Measurements from ENCODE around the gene RNF187. TPM values are rescaled to one million over a fixed set of nuclear protein-coding genes. Genes with fewer than 3 reads are reported as not detected.

RNF187 gene
- total and polyA plus RNA-seq, 2 experiments from 2014 or later: 52.4 to 135 TPM

DNA sequence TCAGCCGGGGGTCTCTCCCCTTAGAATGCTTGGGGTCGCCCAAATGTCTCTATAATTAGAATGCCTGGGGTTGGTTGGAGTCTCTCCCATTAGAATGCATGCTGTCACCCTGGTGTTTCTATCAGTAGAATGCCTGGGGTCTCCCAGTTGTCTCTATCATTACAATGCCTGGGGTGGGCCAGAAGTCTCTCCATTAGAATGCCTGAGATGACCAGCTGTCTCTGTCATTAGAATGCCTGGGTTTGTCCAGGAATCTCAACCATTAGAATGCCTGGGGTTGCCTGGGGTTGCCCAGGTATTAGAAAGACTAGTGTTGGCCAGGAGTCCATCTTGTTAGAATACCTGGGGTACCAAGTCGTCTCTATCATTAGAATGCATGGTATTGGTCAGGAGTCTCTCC is 51.6 kb downstream of the RNF187 start:
- no peaks in the 10 kb centered on the region for H3K27me3 ChIP-seq

DNA sequence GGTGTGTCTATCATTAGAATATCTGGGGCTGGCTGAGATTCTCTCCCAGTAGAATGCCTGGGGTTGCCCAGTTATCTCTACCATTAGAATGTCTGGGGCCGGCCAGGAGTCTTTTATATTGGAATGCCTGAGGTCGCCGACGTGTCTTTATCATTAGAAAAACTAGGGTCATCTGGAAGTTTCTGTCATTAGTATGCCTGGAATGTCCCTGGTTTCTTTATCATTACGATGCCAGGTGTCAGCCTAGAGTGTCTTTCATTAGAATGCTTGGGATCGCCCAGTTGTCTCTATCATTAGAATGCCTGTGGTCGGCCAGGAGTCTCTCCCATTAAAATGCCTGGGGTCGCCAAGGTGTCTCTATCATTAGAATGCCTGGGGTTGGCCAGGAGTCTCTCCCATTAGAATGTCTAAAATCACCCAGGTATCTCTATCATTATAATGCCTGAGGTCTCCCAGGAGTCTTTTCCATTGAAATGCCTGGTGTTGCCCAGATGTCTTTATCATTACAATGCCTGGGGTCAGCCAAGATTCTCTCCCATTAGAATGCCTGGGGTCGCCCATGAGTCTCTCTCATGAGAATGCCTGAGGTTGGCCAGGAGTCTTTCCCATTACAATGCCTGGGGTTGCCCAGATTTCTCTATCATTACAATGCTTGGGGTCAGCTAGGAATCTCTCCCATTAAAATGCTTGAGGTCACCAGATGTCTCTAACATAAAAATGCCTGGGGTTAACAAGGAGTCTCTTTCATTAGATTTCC is 53.2 kb downstream of the RNF187 start:
- no peaks in the 10 kb centered on the region for H3K79me2 ChIP-seq

More for the DNA sequence above, 51.6 kb downstream of the RNF187 start:
- Histone ChIP-seq H2AFZ (no peak overlapping the region), H3K9me2 (replicated peaks; ENCODE audit: insufficient read depth) (no peaks in the 10 kb centered on the region), H3K4me1 (ENCODE audit: insufficient read depth) (no peaks in the 10 kb centered on the region), H3K9me3 (ENCODE audit: low read depth) (no peaks in the 10 kb centered on the region), H3K79me2 (no peaks in the 10 kb centered on the region), H3K36me3 (replicated peaks; ENCODE audit: insufficient read depth, low read depth) (no peaks in the 10 kb centered on the region), H3K4me3 (no peak overlapping the region), H3K4me2 (no peak overlapping the region), H4K20me1 (ENCODE audit: insufficient read depth, poor library complexity, severe bottlenecking) (no peaks in the 10 kb centered on the region), H3K27ac (no peak overlapping the region)
- 76% methylated on average over 3 of the region's 3 CpGs for WGBS (ENCODE audit: low lambda C conversion rate, missing lambda C conversion rate)
- no peak for TF ChIP-seq EZH2phosphoT487 (IDR thresholded peaks at IDR 0.05; ENCODE audit: low read depth, severe bottlenecking, unreplicated experiment)
- TF ChIP-seq EZH2 (IDR thresholded peaks at IDR 0.05; ENCODE audit: borderline replicate concordance): no peak
- TF ChIP-seq, protein P1, sequence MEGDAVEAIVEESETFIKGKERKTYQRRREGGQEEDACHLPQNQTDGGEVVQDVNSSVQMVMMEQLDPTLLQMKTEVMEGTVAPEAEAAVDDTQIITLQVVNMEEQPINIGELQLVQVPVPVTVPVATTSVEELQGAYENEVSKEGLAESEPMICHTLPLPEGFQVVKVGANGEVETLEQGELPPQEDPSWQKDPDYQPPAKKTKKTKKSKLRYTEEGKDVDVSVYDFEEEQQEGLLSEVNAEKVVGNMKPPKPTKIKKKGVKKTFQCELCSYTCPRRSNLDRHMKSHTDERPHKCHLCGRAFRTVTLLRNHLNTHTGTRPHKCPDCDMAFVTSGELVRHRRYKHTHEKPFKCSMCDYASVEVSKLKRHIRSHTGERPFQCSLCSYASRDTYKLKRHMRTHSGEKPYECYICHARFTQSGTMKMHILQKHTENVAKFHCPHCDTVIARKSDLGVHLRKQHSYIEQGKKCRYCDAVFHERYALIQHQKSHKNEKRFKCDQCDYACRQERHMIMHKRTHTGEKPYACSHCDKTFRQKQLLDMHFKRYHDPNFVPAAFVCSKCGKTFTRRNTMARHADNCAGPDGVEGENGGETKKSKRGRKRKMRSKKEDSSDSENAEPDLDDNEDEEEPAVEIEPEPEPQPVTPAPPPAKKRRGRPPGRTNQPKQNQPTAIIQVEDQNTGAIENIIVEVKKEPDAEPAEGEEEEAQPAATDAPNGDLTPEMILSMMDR (IDR thresholded peaks at IDR 0.05; ENCODE audit: poor library complexity): no peak
- no peak for DNase-seq (ENCODE audit: low spot score)

DNA sequence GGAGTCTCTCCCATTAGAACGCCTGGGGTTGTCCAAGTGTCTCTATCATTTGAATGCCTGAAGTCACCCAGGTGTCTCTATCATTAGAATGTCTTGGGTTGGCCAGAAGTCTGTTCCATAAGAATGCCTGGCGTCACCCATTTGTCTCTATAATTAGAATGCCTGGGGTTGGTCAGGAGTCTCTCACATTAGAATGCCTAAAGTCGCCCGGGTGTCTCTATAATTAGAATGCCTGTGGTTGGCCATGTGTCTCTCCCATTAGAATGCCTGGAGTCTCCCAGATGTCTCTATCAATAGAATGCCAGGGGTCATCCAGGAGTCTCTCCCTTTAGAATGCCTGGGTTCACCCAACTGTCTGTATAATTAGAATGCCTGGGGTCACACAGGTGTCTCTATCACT is 54.5 kb downstream of the RNF187 start:
- H3K9me2 ChIP-seq (replicated peaks; ENCODE audit: insufficient read depth): no peaks in the 10 kb centered on the region
- H3K27ac ChIP-seq: no peak overlapping the region
- H4K20me1 ChIP-seq (ENCODE audit: insufficient read depth, poor library complexity, severe bottlenecking): no peaks in the 10 kb centered on the region
- H2AFZ ChIP-seq: no peak overlapping the region
- no peak for DNase-seq (ENCODE audit: low spot score)
- H3K4me2 ChIP-seq: no peak overlapping the region
- no peaks in the 10 kb centered on the region for H3K27me3 ChIP-seq
- 83% methylated on average over 4 of the region's 4 CpGs for WGBS (ENCODE audit: low lambda C conversion rate, missing lambda C conversion rate)
- H3K4me1 ChIP-seq (ENCODE audit: insufficient read depth): no peaks in the 10 kb centered on the region
- no peaks in the 10 kb centered on the region for H3K79me2 ChIP-seq
- no peak overlapping the region for H3K4me3 ChIP-seq
- no peaks in the 10 kb centered on the region for H3K36me3 ChIP-seq (replicated peaks; ENCODE audit: insufficient read depth, low read depth)
- TF ChIP-seq EZH2phosphoT487 (IDR thresholded peaks at IDR 0.05; ENCODE audit: low read depth, severe bottlenecking, unreplicated experiment) (no peak), EZH2 (IDR thresholded peaks at IDR 0.05; ENCODE audit: borderline replicate concordance) (no peak)
- TF ChIP-seq, protein P1 (IDR thresholded peaks at IDR 0.05; ENCODE audit: poor library complexity): no peak
- no peaks in the 10 kb centered on the region for H3K9me3 ChIP-seq (ENCODE audit: low read depth)

More for the DNA sequence above, 53.2 kb downstream of the RNF187 start:
- H4K20me1 ChIP-seq (ENCODE audit: insufficient read depth, poor library complexity, severe bottlenecking): no peaks in the 10 kb centered on the region
- H3K9me3 ChIP-seq (ENCODE audit: low read depth): no peaks in the 10 kb centered on the region
- H3K9me2 ChIP-seq (replicated peaks; ENCODE audit: insufficient read depth): no peaks in the 10 kb centered on the region
- no peak overlapping the region for H3K27ac ChIP-seq
- H3K36me3 ChIP-seq (replicated peaks; ENCODE audit: insufficient read depth, low read depth): no peaks in the 10 kb centered on the region
- no peak overlapping the region for H2AFZ ChIP-seq
- H3K4me1 ChIP-seq (ENCODE audit: insufficient read depth): no peaks in the 10 kb centered on the region
- no peaks in the 10 kb centered on the region for H3K27me3 ChIP-seq
- TF ChIP-seq EZH2phosphoT487 (IDR thresholded peaks at IDR 0.05; ENCODE audit: low read depth, severe bottlenecking, unreplicated experiment) (no peak), EZH2 (IDR thresholded peaks at IDR 0.05; ENCODE audit: borderline replicate concordance) (no peak)
- TF ChIP-seq, protein P1 (IDR thresholded peaks at IDR 0.05; ENCODE audit: poor library complexity): no peak
- H3K4me3 ChIP-seq: no peak overlapping the region
- 54% methylated on average over 9 of the region's 9 CpGs for WGBS (ENCODE audit: low lambda C conversion rate, missing lambda C conversion rate)
- no peak overlapping the region for H3K4me2 ChIP-seq
- DNase-seq (ENCODE audit: low spot score): no peak

All from hepatocyte (in vitro differentiated cells).